DMS53 (cell line): Measurements from ENCODE around the gene TTN.
A peak's percentile ranks its signal among the peaks of the same experiment; 100 is the strongest.
"Not testable (repeated sequence)": the region's sequence is repeated elsewhere in the genome, so short reads cannot be mapped to it uniquely, and the experiment has no call there.

Source experiments
- DNase-seq: peaks from one replicate; lab custom pipeline; 2025; lab: John Stamatoyannopoulos, UW

TTN gene

DNA sequence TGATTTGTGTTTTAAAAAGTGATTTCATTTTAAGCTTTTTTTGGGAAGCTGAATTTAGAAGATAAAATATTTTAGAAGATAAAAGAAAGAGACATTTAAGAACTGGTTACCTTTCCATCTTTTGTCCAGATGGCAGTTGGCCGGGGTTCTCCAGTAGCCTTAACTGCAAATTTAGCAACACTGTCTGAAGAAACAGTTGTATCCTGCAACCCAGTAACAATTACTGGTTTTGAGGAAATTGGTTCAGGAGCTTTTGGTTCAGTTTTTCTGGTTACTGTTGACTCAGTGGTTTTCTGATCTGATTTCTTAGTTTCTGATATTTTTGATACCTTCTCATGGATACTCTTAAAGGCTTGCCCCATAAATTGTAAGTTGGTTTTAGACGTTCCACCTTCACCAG, 277.1 kb downstream of the TTN start:
- no peak for DNase-seq

DNA sequence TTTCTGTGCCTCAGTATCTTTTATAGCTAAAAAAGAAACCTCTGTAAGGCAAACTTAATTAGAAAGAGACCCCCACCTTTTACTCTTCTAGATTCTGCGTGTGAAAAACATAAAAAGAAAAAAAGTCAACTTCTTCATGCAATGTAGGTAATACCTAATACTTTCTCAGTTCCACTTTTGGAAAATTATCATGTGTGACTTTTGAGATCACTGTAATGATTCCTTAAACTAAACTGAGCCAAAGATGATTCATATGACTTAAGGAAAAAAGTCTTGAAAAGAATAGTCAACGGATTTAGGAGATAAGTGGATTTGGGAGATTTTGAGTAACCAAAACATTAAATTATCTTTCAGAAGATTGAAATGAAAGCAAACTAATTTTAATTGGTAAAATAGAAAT, 278.0 kb downstream of the TTN start:
- no peak for DNase-seq

DNA sequence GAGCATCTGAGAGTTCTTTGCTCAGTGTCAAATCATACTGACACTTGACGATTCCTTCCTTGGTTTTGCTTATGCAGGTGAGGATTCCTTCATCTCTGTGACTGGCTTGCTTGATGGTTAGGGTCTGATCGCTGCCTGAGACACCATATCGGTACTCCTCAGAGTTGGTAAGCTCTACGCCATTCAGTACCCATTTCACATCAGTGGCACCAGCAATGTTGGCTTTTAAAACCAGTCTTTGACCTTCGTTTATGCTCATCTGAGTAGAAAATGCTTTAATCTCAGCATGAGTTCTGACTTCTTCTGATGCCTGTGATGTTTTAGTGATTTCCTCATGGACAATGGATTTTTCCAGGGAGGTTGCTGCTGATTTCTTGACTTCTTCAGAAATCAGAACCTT, 278.6 kb downstream of the TTN start:
- no peak for DNase-seq

DNA sequence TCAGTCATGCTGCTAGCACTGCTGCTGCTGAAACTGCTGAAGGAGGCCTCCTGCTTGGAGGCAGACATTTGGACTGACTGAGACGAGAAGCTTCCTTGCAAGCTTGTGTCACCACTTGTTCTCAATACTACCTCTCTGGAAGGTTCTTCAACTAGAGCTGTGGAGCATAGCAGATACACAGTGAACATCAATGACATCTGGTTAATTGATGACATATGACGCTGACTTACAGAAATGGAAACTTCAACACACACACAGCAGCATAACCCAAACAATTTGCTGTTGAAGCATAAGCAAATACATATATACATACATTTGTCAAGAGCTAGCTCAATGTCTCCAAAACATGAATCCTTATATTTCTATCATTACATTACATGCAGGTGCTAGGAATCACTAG, 279.6 kb downstream of the TTN start:
- no peak for DNase-seq

DNA sequence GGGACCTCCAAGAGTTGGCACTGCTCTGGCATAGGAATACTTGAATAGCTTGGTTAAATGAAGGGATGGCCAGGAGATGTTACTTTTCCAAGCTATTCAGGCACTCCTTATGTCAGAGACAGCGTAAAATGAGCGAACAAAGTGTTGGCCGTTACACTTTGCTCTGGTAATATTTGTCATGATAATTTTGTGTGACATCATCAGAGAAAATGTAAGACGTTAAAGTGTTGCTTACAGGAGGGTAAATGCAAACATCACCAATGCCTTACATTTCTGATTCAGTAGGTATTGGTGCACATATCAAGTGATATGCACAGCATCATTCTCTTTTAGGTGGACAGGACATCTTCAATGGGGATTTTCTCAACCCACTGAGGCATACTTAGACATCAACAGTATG, 281.0 kb downstream of the TTN start:
- no peak for DNase-seq

DNA sequence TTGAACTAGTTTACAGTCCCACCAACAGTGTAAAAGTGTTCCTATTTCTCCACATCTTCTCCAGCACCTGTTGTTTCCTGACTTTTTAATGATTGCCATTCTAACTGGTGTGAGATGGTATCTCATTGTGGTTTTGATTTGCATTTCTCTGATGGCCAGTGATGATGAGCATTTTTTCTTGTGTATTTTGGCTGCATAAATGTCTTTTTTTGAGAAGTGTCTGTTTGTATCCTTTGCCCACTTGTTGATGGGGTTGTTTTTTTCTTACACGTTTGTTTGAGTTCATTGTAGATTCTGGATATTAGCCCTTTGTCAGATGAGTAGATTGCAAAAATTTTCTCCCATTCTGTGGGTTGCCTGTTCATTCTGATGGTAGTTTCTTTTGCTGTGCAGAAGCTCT, 281.8 kb downstream of the TTN start:
- not testable (repeated sequence) for DNase-seq

DNA sequence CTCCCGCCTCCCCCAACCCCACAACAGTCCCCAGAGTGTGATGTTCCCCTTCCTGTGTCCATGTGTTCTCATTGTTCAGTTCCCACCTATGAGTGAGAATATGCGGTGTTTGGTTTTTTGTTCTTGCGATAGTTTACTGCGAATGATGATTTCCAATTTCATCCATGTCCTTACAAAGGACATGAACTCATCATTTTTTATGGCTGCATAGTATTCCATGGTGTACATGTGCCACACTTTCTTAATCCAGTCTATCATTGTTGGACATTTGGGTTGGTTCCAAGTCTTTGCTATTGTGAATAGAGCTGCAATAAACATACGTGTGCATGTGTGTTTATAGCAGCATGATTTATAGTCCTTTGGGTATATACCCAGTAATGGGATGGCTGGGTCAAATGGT, 282.2 kb downstream of the TTN start:
- DNase-seq: not testable (repeated sequence)

DNA sequence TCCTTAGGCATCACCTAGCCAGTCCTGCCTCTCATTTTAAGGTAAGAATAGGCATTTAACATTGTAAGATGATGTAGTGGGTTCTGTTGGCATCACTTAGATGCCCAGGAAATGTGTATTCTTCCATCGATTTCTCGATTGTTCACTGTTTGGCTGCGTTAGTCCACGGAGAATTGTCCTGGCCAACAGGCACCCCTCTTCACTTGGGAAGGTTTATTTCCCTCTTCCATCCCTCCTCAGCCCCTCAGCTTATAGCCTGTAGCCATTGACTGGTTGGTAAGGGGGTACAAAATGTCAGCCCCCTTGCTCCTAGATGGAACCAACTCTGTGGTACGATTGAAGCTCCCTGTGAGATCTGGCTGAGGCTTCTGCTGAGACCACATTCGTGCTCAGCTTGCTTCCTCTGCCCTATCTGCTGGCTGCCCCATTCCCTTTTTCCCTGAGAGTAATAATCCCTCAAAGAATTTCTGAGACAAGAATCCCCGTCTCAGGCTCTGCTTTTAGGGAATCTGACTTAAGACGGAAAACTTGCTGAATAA, 283.6 kb downstream of the TTN start:
- peak; percentile 43 for DNase-seq

DNA sequence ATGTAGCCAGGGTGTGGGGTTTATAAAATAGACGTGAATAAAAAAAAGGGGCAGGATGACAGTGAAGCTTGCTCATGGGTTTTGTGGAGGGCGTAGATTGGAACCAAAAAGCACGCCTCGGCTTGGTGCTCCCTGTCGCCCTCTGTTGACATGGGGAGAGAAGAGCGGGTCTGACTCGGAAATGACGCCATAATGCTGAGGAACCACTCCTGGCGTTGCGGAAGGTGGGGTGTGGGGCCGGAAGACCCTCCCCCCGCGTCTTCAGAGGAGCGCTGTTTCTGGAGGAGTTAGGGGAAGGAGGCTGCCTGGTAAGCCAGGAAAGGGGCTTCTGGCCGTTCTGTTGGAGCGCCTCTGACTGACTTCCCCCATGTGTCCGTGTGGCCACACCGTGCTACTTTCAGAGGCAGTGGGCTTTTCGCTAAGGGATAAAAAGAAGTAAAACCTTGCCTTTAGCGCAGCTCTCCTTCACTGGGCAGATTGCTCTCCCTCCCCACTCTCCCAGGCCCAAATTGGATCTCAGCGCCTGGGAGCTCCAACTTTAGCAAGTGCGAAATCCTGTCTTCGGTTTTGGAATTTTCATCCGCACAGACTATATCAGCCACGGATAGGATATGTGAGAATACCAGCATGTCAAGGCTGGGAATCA, 284.1 kb downstream of the TTN start:
- DNase-seq: peak; percentile 93

DNA sequence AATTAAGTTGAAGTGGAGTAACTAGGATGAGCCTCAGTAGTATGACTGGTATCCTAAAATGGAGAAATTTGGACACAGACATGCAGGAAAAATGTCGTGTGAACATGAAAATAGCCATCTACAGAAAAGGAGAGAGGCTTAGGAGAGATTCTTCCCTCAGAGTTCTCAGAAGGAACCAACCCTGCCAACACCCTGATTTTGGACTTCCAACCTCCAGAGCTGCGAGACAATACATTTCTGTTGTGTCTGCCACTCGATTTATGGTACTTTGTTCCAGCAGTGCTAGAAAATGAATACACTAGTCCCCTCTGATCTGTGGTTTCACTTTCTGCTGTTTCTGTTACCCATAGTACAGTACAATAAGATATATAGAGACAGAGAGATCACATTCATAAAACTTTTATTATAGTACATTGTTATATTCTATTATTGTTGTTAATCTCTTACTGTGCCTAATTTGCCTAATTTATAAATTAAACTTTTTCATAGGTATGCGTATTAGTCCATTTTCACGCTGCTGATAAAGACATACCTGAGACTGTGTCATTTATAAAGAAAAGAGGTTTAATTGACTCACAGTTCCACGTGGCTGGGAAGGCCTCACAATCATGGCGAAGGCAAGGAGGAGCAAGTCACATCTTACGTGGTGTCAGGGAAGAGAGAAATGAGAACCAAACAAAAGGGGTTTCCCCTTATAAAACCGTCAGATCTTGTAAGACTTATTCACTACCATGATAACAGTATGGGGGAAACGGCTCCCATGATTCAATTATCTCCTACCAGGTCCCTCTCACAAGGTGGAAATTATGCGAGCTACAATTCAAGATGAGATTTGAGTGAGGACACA, 285.7 kb downstream of the TTN start:
- DNase-seq: no peak

DNA sequence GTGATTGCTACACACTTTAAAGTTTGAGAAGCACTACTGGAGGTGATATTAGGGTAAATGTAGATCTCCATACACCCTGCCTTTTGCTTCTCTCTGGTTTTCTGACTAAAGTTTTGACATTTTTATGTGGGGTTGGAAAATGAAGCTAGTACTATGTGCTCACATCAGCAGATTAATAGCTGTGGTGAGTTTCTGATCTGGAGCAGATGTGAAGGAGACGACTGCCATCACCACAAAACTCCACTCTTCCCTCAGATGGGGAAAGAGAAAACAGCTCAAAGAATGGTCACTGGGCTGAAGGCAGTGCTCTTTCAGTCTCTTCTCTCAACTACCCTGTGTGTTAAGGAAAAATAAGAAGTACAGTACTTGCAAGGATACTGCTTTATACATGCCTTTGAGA, 289.7 kb downstream of the TTN start:
- no peak for DNase-seq

DNA sequence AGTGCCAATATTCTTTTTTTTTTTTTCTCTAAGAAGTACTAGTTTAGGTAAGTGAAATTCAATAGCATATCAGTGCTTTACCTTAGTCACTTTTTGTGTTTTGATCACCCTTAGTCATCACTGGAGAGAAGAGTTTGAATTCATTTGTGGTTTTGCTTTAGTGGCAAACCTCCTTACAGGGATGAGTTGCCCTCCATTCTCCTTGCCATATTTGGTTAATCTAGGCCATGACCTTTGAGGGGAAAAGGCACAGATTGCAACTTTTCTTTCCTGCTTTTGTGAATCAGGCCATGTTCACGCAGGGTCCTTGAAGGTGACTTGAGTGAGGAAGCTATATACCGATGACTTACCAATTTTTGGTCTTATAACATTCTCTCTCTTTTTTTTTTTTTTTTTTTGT, 292.6 kb downstream of the TTN start:
- DNase-seq: peak; percentile 11

DNA sequence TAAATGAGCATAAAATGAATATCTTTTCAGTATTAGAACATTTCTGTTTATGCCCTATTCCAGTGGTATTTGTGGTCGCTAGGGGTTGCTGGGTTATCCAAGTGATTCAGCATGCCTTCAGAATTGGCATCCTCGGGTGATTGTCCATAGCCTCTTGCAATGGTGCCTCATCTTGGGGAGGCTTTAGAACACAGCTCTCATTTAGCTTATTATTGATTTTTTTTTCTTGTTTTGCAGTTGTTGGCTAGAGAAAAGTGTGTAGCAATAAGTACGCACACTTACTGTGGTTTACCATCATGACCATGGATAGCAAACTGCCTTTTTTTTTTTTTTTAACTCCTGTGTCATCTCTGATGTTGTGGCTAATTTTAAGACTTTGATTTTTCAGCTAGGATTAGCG, 293.3 kb downstream of the TTN start:
- no peak for DNase-seq

DNA sequence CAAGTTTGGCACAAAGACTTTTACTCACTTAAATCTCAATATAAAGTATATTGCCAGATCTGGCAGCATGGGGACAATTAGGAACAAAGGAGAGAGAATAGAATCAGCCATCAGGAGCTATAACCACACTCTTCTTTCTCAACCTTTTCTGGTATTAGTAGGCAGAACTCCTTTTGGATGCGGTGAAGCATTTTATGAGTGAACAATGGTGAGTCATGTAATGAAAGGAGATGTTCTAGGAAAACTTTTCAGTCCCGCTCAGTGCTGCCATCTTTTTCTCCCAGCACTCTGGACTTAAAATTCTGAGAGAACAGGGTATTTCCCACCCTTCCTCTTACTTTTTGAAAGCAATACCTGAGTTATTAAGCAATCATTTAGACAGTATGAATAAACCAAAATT, 294.7 kb downstream of the TTN start:
- peak; percentile 13 for DNase-seq

DNA sequence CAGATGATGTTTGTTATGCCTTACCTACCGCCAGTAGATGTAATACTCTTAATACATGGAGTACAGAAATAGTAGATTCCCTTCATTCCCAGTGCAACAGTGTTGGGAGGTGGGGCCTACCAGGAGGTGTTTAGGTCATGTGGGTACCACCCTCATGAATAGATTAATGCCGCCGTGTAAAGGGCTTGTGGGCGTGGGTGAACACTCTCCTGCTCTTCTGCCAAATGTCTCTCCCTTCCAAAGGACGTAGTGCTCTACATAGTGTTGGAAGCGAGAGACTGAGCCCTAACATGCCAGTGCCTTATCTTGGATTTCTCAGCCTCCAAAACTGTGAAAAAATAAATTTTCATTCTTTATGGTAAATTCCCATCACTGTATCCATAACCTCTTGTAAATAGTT, 296.8 kb downstream of the TTN start:
- DNase-seq: no peak

DNA sequence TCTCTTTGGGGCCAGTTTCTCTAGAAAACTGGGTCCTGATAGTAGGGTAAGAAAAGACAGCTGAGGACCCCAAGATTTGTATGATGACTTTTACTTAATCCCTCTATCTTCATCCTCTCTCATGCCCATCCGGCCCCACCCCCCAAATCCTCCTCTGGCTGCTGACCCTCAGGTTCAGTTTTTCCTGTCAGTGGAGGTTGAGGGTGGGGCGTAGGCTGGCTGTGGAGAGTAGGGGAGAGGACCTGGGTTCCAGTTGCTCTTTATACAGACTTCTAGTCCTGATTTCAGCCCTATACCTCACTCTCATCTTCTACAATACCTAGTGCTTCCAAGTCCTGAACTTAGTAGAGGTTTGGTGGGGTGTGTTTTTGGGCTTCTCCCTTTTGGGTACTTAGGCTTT, 298.6 kb downstream of the TTN start:
- no peak for DNase-seq

DNA sequence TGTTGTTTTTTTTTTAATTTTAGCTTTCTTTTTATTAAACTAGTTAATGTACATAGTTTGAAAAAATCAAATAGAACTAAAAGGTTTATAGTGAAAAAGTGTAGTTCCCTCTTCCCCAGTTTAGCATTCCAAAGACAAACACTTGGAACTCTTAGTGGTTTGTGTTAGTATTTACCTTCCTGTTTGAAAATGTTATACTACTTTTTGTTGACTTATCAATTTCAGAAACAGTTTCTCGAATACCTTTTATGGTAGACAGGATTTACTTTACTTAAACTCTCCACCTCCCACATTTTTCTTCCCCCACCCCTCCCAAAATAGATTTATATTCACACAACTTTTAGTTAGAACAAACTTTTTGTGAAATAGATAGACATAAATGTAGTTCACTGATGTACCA, 300.3 kb downstream of the TTN start:
- no peak for DNase-seq

DNA sequence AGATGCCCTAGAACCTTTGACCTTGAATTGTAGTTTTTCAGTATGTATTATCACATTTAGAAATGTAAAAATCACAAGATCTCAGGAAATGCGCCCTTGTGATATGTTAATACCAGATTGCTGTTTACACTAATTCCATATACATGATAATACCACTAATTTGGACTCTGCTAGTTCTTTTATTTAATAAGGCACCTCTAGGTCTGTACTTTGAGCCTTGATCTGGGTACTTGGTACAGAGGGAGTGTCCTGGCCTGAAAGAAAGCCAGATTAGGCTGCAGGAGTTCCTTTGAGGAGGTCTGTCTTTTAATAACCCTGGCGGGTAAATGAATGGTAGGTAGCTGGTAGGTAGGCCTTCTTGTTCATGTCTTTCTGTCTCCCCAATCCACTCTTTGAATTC, 300.7 kb downstream of the TTN start:
- no peak for DNase-seq

DNA sequence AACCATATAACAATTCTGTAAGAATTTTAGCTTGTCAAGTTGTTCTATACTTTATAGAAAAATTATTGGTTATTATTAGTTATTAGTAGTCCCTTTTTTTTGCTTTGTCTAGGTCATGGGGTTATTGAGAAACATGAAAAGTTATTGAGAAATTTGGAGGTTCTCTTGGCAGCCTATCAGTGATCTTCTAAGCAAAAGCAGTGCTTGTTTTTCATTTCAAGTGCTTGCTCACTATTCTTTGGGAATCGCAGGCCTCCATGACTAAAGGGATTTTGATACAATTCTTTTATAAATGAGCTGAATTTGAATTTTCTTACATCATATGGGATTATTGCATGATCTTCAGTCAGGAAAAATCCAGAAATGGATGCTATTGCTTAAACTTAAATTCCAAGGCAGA, 301.1 kb downstream of the TTN start:
- no peak for DNase-seq

DNA sequence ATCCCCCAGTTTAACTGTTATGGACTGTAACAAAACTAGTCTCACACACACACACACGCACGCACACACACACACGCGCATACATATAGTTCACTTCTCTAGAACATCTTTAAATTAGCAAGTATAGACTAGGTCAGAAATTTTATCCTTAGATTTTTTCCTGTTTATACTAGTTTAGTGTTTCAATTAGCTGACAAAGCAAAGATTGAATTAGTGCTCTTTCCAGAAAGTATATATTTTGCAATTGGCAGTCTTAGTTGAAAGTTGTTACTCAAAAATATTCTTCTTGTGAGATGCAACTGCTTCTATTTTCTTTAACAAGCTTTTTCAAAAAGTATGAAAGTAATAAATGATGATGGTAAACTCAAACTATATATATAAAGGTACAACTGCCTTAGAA, 304.5 kb downstream of the TTN start:
- DNase-seq: no peak

DNA sequence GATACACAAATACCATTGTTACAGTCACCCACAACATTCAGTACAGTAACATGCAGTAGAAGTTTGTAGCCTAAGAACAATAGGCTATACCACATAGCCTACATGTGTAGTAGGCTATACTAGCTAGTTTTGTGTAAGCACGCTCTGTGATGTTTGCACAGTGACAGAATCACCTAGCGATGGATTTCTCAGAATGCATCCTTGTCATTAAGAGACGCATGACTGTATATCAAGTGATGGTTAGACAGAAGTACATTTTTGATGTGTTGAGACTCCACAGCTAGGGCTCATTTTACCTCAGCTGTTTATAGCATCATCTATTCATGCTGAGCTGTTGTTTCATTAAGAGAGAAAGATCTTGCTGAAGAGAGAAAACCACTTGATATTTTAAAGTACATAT, 307.6 kb downstream of the TTN start:
- DNase-seq: no peak

DNA sequence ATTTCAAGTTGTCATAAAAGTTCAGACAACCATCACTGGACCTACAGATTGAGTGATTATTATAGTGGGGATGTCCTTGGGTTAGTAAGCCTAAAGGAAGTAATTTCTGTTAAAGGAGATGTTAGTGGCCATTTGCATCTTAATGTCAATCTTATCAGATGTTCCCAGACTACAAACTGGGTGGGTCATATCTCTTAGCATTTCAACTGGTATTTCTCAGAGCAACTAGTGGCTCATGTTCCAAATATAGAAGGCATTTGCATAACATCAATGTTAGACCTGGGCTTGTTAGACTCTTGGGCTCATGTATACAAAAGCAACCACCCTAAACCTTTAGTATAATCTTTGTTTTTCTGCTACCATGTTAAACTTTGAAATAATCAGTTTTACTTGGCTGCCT, 309.1 kb downstream of the TTN start:
- no peak for DNase-seq

DNA sequence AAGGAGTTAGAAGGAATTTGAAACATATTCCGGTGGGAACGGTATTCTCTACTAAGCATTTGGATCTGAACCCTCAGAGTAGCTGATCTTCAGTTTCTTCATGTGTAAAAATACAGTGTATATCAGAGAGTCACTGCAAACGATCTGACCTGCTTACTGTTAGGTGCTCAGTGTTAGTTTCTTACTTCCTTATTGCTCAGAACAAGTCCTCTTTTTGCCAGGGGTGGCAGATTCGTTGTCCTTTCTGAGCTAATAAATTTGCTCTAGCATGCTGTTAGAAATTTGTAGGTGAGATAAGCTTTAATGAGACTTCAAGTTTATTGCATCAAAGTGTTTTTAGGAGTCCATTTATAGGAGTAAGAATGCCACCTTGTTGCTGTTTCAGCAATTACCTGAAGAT, 311.2 kb downstream of the TTN start:
- DNase-seq: no peak

DNA sequence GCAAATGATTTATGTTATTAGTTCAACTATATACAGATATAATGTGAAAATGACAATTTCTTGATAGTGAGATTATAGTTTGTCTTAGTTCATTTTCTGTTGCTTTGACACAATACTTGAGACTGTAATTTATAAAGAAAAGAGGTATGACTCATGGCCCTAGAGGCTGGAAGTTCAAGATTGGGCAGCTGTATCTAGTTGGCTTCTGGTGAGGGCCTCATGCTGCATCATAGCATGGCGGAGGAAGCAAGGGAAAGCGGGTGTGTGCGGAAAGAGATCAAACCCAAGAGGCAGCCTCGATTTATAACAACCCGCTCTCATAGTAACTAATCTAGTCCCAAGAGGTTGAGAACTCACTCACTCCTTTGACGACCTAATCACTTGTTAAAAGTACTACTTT, 315.6 kb downstream of the TTN start:
- no peak for DNase-seq
